GM13977 (cell line): ENCODE measurements around the gene GRK4.

Source experiments
- DNase-seq: peaks from one replicate; pipeline ENCODE4 v3.0.0; 2012; ENCODE audit warnings: low spot score
- CTCF ChIP-seq: IDR thresholded peaks from 2 replicates; pipeline ENCODE4 v1.5.1; 2012; ENCODE audit warnings: mild to moderate bottlenecking, control low read depth; ENCODE audit not compliant: insufficient read depth; ENCODE audit errors: extremely low read depth, missing control alignments
- in situ Hi-C: fragments of 300-500 bp; cut with MboI; formaldehyde crosslinking; loops from one replicate; pipeline ENCODE4 v1.12.0; 2022; ENCODE audit warnings: low sequenced_read_pairs, low pct_unique_long_range_greater_than_20kb, mixed read lengths, inconsistent platforms; ENCODE audit not compliant: unreplicated experiment

Gene GRK4

GRCh38 chr4:2931512-2932301 lies 31.7 kb upstream of the GRK4 start:
- in situ Hi-C loops: loop anchor here (10.0 kb wide), 1 partner anchor 157 kb away; no protein-coding TSS in a partner anchor
- TF ChIP-seq CTCF: peak; percentile 52
- DNase-seq: peak; percentile 79

- no peak for DNase-seq
- no peak for TF ChIP-seq CTCF
- in situ Hi-C loops: loop anchor here (10.0 kb wide), 1 partner anchor 158 kb away; no protein-coding TSS in a partner anchor
Measured at GRCh38 chr4:2932321-2932950, 30.9 kb upstream of the GRK4 start.

GRCh38 chr4:2932951-2933565 lies 30.3 kb upstream of the GRK4 start:
- in situ Hi-C loops: loop anchor here (10.0 kb wide), 1 partner anchor 158 kb away; no protein-coding TSS in a partner anchor
- DNase-seq: no peak
- no peak for TF ChIP-seq CTCF

- no peak for DNase-seq
- no peak for TF ChIP-seq CTCF
- in situ Hi-C loops: loop anchor here (10.0 kb wide), 1 partner anchor 159 kb away; no protein-coding TSS in a partner anchor
Measured at GRCh38 chr4:2933566-2934076, 29.8 kb upstream of the GRK4 start.

- DNase-seq: peak; percentile 73
- in situ Hi-C loops: loop anchor here (10.0 kb wide), 1 partner anchor 159 kb away; no protein-coding TSS in a partner anchor
- no peak for TF ChIP-seq CTCF
Measured at GRCh38 chr4:2934077-2934812, 29.1 kb upstream of the GRK4 start.
